NCI-H82 treated with DMSO at 0.1 percent for 48 hours (cell line): ENCODE results near the gene ATRNL1.
A peak's percentile ranks its signal among the peaks of the same experiment; 100 is the strongest.

Experiments
- DNase-seq: peaks from one replicate; lab custom pipeline; 2025; ENCODE audit not compliant: unreplicated experiment; lab: John Stamatoyannopoulos, UW

ATRNL1 gene

DNA sequence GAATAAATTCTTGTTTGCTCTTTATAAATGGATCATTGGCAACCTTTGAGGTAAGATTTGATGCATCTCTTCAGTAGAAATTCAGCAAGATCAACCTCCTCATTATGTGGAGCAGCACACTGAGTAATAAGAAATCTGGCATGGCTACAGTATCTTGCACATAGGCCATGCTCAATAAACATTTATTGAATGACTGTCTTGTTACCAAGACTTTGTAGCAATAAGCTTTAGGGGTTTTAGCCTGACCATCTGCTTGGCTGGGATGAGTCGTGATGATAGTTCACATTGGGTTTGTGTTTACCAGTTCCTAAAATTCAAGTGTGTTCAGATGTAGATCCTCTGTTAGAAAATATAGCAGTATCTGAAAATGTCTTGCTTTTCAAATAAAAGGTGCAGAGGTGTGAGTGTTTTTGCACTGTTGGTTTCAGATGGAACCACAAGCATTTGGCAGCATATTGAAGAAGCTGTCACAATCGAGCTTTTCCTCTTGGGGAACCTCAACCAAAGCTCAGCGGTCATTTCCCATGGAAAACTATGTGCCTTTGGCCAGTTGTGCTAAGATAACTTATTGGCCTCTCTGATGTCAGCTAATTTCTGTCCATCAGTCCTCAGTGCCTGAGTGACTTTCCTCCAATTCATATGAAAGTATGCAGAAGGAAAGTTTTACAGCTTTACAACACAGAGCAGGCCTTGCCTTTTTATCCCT is 737.3 kb downstream of the ATRNL1 start:
- DNase-seq = no peak

DNA sequence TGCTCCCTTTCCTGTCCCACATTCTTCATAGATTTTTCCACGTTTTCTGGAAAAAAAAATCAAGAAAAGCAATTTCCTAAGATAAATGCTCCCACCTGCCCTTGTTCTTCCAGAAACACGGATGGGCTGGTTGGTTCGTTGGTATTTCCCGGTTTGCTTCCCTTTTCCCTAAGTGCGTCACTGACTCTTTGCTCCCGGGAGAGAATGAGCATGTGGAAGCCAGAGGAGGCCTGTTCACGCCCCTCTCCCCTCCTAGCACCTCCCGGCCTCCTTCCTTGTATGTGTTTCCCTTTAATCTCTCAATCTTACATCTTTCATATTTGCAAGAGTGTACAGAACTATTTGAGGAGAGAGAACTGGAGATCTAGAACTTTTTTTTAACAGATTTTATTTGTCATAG is 737.9 kb downstream of the ATRNL1 start:
- DNase-seq = no peak

DNA sequence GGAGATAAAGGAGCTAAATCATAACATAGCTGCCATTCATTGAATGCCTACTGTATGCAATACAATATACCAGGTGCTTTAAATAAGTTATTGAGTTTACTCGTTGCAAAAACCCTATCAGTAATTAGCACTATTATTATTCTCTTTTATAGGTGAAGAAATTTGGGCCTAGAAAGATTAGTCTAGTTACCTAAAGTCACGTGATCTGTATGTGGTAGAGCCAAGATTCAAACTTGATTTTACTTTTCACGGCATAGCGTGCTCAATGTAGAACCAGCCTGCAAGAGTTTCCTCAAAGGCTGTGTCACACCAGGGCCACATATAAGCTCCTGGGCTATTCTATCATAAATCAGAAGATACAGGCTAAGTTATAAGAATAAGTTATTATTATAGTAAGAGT is 740.0 kb downstream of the ATRNL1 start:
- DNase-seq = no peak

DNA sequence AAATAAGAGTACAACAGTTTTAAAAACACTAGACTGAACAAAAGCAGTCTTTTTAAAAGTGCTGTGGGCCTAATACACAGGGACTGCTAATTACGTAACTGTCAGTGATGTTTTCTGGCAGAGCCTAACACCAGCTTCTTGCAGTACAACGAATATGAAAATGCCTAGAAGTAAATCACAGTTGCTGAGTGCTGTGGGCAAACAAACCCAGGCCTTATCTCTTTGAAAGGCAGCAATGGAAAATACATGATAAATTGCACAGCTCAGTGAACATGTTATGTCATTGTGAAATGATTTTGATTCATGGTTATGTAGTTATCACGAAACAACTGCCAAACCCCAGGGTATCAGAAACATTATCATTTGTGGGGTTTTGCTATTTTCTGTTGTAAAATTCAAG is 751.4 kb downstream of the ATRNL1 start:
- no peak for DNase-seq

DNA sequence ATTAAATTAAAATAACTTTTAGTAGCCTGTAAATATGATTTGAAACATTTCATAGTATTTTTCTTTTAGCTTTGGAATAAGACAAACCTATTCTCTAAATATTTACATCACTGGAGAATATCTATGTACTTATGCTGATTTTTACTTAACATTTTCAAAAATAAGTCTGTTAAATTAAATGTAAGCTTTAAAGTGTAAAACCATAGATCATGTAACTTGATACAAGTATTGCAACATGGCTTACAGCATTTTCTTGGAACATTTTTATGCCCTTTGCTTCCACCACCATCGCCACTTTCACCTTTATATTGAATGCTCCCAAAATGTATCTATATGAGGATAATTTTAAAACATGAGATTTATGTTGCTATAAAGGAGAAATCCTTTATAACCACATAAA is 752.8 kb downstream of the ATRNL1 start:
- no peak for DNase-seq

DNA sequence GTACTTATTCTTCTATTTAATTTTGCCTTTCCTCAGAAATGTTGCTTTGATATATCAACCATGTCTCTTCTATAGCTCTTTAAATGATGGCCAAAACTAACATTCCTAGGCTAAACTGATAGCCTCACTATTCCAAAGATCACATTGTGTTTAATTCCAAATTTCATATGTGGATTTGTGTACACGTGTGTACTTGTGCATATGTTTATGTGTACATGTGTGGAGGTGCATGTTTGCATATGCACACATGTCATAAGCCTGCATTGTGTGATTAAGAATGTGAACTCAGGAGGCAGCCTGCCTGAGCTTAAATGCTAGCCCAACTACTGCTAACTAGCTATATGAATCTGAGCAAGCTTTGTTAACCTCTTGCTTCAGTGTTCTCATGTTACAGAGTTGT is 753.4 kb downstream of the ATRNL1 start:
- no peak for DNase-seq

DNA sequence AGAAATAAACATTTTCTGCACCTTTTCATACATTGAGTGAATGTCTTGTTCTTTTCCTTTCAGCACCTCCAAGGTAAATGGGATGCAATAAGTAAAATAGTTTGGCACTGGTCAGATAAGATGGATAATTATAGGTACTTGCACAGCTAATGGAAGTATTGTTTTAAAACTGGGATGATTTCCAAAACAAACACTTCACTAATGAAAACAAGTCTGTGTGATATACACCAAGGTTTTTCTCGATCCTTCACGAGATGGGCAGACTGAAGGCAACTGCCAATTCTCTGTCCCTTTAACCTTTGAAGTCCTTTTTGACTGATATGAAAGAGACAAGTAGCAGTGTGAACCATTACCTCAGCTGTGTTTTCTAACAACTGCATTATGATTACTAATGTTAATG is 756.0 kb downstream of the ATRNL1 start:
- DNase-seq = no peak

DNA sequence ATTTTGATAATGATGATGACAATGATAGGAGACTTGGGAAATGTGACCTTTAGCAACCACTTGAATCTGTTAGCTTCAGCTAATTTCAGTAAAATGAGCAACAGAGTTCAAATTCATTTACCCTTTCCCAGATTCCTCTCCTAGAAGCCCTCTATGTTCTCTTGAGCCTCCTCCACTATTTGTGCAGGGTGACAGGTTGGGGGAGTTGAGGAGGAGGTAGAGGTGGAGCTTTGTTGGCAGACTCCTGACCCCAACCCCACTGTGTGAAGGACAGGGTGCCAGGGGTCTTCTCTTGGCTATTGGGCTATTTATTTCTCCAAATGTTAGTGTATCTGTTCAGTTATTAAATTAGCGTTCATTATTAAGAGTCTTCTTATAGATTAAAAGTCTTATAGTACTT is 757.5 kb downstream of the ATRNL1 start:
- DNase-seq = no peak

DNA sequence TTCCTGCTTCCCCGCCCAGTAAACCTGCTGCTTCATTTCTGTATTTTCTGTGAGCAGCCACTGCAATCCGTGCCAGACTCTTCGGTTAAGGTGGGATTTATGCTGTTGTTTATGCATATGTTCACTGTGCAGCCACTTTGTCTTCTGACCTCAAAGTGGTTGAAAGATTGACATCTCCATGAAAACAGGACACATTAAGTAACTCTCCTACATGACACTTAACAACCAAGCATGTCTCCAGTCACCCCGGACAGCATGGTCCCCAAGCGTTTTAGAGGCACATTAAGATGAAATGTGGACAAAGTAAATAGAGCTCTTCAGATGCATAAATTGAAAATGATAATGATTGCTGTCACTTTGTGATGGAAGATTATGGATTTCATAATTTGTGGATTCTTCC is 758.5 kb downstream of the ATRNL1 start:
- no peak for DNase-seq

DNA sequence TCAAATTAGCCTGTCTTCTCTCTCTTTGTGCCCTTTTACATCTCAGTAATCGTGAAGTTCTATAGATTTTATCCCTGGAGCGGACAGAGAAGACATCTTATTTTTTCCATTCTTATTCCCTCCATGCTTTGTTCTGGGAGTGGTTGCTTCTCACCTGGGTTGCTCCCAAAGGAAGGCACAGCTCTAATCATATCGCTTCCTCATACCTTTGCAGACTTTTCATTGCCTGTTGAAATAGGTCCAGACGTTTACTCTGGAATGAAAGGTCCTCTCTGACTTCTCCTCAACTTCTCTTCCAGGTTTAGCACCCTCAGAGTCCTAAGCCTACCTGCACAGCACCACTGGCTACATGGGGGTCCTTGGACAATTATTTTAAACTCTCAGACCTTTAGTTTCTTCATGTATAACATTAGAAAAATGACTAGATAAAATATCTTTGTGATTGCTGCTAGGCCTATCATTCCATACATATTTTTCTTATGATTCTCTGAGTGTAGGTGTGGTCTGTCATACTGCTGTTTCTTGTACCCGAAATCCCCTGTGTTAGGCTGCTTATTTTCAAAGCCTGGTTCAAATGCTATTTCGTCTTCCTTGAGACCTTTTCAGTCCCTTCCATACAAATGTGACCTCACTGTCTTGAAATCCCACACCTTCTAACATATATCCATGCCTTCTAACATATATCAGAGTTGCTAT is 761.7 kb downstream of the ATRNL1 start:
- DNase-seq = no peak

DNA sequence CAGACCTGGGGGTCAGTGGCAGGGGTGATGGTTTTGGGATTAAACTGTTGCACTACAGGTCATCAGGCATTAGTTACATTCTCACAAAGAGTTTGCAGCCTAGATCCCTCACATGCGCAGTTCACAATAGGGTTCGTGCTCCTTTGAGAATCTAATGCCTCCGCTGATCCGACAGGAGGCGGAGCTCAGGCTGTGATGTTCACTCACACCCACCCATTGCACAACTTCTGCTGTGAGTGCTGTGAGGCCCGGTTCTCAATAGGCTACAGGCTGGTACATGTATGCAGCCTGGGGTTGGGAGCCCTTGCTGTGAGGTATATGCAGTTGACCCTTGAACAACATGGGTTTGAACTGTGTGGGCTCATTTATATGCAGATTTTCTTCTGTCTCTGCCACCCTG is 763.4 kb downstream of the ATRNL1 start:
- DNase-seq = no peak

DNA sequence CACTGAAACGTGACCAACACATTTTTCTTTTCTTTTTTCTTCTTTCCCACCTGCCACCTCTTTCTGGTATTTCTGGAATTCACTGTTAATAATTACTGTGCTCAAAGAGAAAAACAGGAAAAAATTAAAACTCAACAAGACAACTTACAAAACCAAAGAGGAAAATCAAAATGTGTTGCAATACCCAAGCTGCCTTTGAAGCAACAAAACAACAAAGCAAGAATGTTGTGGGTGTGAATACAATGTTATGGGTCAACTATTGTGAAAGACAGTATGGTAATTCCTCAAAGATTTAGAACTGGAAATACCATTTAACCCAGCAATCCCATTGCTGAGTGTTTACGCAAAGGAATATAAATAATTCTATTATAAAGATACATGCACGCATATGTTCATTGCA is 764.7 kb downstream of the ATRNL1 start:
- no peak for DNase-seq

DNA sequence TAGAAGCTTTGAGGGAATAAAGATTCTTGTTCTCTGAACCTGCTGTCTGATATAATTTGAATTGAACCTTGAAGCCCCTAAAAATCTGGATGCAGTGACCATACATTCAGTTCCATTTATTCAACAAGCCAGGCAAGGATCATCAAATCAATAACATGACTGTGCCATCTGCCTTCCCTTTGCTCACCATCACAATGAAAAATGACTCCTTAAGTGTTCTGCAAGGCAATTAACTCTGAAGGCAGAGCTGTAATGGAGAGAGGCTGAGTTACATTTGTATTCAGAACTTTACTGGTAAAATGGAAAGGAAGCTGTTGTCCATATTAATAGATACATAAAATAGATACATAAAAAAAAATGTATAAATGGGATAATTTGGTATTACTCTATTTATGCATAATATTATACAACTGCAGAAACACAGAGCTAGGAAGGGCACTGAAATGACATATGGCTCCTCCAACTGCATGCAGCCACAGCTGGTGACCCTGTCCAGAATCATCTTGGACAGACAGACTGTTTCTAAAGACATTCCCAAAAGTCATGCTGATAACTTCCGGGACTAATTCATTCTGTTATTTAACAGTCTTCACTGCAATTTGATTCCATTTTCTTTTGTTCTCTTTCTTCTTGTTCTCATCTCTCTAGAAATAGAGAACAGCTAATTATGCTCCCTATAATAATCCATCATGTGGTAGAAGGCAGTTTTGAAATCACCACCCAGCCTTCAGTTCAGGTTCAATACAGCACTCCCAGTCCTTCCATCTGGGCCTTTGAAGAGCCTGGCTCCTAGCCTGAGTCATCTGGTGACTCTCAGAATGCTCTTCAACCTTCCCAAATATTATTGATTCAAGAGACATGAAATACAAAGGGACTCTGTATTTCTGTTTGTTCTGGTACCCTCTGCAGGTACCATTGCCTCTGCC is 767.3 kb downstream of the ATRNL1 start:
- DNase-seq = peak; percentile 19

DNA sequence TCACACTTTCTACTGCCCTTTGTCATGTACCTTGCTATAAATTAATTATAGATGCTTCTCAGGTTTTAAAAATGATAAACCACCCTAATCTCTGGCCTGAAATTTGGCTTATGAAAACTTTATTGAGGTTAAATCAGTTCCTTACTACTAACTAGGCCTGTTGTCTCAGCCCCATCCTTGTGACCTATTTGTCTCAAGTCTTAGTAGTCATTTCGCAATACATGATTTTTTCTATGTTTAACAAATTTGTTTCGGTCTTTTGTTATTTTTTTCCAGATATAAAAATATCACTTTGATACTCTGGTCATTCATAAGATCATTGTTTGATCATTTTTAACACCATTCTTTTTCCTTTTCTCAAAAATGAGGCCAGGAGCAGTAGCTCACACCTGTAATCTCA is 768.3 kb downstream of the ATRNL1 start:
- no peak for DNase-seq

DNA sequence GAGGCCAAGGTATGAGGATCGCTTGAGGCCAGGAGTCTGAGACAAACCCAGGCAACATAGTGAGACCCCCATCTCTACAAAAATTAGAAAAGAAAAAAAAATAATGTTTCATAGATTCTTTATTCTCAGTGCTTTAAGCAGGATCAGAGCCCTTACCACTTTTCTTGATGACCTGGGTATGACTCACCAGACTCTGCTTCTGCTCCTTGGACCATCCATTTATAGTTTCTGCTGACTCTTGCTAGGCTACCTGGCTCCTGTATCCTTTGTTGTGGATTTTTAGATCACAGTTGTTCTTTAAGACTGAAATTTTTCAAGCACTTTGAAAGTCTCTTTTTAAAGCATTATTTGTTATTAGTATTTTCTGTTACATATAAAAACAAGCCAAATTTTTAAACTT is 768.7 kb downstream of the ATRNL1 start:
- no peak for DNase-seq

DNA sequence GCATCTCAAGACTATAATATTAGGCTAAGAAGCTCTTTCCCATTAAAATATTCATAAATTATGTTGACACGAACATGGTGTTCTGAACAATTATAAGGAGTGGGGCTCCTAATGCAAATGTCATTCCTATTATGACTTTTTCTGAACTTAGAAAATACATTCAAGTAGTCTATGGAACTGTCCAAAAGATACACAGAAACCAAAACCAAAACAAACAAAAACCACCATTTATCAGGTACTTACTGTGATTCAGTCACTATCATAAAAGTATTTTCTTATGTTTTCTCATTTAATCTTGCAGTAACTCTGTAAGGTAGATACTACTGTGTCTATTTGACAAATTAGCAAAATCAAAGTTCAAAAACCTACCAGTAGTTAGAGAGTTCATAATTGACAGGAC is 773.0 kb downstream of the ATRNL1 start:
- DNase-seq = no peak

DNA sequence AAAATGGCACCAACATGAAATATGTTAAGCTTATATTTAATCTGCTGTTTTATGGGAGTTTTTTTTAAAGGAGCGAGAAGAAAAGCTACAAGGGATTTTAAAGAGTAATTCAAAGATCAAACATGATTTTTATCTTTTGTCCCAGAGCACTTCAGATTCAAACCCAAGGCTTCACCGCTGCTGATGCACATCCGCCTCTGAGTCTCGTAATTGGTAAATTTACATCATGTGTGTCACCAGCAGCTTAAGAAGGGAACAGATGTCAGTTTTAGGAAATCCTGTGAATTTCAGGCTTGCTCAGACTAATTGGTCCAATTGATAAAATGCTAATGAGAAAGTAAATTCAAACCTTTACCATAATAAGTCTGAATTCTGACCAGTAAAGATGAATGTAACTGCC is 773.5 kb downstream of the ATRNL1 start:
- peak; percentile 53 for DNase-seq

DNA sequence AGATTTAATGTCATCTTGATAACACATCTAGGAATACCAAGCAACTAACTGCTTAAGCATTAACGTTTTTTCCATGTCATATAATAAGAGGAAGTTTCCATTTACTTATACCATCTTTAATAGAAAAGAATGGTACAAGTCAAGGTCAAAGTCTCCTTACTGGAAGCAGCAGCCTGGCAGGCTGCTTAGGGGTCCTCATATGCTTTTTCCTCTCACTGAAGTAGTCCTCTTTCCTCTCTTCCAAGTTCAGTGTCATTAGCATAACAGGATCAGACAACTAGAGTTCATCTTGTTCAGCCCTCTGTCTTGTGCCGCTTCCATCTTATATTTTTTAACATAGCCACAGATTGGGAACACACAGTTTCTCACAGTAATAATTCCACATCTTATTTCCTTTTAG is 774.1 kb downstream of the ATRNL1 start:
- DNase-seq = peak; percentile 71

DNA sequence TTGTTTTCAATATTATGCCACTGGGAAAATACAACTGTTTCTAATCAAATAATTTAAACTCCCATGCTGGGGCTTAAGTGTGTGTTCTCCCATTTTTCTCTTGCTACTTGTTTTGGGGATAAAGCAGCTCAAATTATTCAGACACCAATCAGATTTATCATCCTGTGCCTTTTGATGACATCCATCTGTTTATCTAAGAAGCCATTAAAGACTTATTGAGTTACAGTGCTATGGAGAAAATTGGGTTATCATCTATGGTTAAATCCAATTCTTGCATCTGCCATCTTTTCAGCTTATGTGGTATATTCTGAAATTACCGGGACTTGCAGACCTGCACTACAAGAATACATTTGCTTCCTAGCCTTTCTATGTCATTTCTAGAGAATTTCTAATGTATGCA is 778.7 kb downstream of the ATRNL1 start:
- peak; percentile 84 for DNase-seq

DNA sequence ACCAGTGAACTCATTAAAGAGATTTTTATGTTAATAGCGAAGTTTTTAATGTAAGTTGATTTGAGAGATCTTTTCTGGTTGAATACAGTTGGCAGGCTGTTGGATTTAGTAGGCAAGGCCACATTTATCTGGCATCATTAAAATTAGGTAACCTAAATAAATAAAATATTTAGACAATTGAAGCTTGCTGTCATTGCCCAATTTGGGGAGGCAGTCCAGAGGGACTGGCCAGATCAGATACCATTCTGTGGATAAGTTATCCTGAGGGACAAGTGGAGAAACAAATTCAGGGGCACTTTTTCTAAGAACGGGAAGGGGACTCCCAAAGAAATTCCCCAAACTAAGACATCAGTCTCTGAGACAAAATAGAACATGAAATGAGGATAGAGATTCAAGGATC is 782.0 kb downstream of the ATRNL1 start:
- no peak for DNase-seq

DNA sequence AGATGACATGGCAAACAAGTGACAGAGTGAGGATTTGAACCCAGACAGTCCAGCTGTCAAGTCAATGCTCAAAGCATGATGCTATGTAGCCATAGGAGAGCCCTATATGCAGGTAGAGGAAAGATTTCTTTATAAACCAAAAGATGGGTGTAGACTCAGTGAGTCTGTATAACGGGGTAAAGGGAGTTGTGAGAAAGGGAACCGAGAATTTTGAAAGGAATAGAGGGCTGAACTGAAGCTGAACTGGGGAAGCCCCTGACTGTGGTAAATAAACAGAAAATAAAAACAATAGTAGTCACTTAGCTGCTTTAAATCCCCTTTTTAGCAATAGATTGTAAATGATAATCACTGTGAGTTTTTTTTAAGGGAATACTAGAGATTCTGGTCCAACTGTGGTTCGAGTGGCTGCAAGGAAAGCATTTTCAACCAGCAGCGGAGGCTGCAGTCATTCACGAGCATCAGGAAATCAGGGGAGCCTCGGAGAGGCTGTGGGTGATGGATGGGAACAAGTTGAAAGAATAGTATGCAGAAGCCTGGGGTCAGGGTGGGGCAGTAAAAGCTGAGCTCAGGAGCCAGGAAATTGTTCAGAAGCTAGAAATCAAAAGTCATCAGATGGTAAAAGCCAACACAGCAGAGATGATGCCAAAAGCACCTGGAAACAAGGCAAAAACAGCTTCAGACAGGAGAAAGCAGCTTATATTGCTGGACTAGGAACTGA is 786.4 kb downstream of the ATRNL1 start:
- no peak for DNase-seq
